Ovary (tissue), 10 donors: ENCODE measurements around the gene UBXN2A. TPM values are rescaled to one million over a fixed set of nuclear protein-coding genes. Genes with fewer than 3 reads are reported as not detected.

Experiments used
- DNase-seq, 5 donors: peaks; one replicate each; pipeline ENCODE4 v3.0.0-alpha.2; 2019 to 2020
- H3K27ac ChIP-seq, 2 donors: fragments of 200-600 bp; one replicate each; pipeline versions ENCODE4 v1.5.1 to v1.8.0; 2019 to 2022
- H3K27me3 ChIP-seq: fragments of 200-600 bp; one replicate; pipeline ENCODE4 v1.8.0; 2022
- H3K36me3 ChIP-seq: fragments of 200-600 bp; sonication (generic); one replicate; pipeline ENCODE4 v1.5.1; 2019
- H3K4me1 ChIP-seq: one replicate; pipeline ENCODE4 v1.8.1; 2013; ENCODE audit warnings: mild to moderate bottlenecking, moderate library complexity; ENCODE audit not compliant: insufficient read depth
- H3K4me3 ChIP-seq: fragments of 200-600 bp; sonication (generic); one replicate; pipeline ENCODE4 v1.5.1; 2017
- H3K9me3 ChIP-seq, 2 donors: fragments of 200-600 bp in 1 of 2; sonication (generic) in 1 of 2; one replicate each; pipeline versions ENCODE4 v1.5.1 to v1.8.1; 2013 to 2019; ENCODE audit warnings: mild to moderate bottlenecking in 1 of 2, moderate library complexity in 1 of 2
- EP300 ChIP-seq: sonication (generic); formaldehyde crosslinking; IDR thresholded peaks from one replicate; pipeline ENCODE4 v1.6.1; 2017; ENCODE audit warnings: antibody characterized with exemption
- POLR2A ChIP-seq: fragments of 450-650 bp; IDR thresholded peaks from one replicate; pipeline ENCODE4 v1.6.1; 2017; ENCODE audit warnings: antibody characterized with exemption, mild to moderate bottlenecking, moderate library complexity
- WGBS, 3 donors: extraction: QIAGEN DNeasy Blood & Tissue Kit in 1 of 3; methylation state at CpG; one replicate each; pipeline versions ENCODE4 v1.1.5 to v1.1.7; 2013 to 2017; 5-methylcytosine and 5-hydroxymethylcytosine counted together
- intact Hi-C, 4 donors: fragments of 100-400 bp; cut with DNase I; formaldehyde crosslinking; loops; one replicate each; pipeline versions ENCODE4 v1.11.0 to v1.15.1; 2022 to 2023
- long read RNA-seq, 3 donors: library from polyadenylated mRNA in 2 of 3; unstranded in 2 of 3; transcript quantifications; one replicate each; pipeline ENCODE4 v2.0.0 and lab custom pipeline, GENCODE V29; 2021 to 2026
- polyA plus RNA-seq, 2 donors: library from polyadenylated mRNA; stranded (reverse); fragments of 200-250 nt in 1 of 2; fragments of 350-450 nt in 1 of 2; fragmentation: Illumina TruSeq in 1 of 2; extraction: RNeasy Lipid Tissue Mini Kit (QIAGEN cat#74804) in 1 of 2; gene quantifications; one replicate each; pipeline ENCODE4 v1.2.3, GENCODE V29; 2013 to 2014
- total RNA-seq, 7 donors: library from RNA; depleted of rRNA in 2 of 7; stranded (reverse); fragments of >200 nt in 2 of 7; fragmentation: NEBNext Ultra II Directional in 3 of 7; extraction: Animal tissue kit (Norgen Biotek cat#: 25700) in 3 of 7; gene quantifications; one replicate each; pipeline versions ENCODE4 v1.1.0 to v1.2.4, GENCODE V29; 2016 to 2023
- TF ChIP-seq, protein P1 (sequence below), 3 donors: fragments of 450-650 bp in 2 of 3; fragments of 200-600 bp in 1 of 3; IDR thresholded peaks; one replicate each; pipeline versions ENCODE4 v1.5.1 to v1.8.0; 2016 to 2022; ENCODE audit warnings: antibody characterized with exemption in 3 of 3, mild to moderate bottlenecking in 1 of 3
- donor health status: DM: no; HTN: no; CAD: no; lungs with moderate emphysema.
- donor health status: DM: no; HTN: no; CAD: no.
- donor health status: Bipolar disorder and iron deficiency.
- donor health status: DM: yes; HTN: yes; CAD: no.
- donor health status: DM: no; HTN: no; CAD: no.
- donor health status: DM: yes; HTN: yes; CAD: no.

UBXN2A gene
- 10 to 100 TPM in 6 of 7 donors, 1 to 10 TPM in 1; 10.0 to 15.8 (median 14.0) TPM for total RNA-seq
- 10 to 100 TPM in 1 of 2 donors, 1 to 10 TPM in 1; 6.0 to 16.3 TPM for polyA plus RNA-seq
- long read RNA-seq, donor 1, full-length matches to known transcripts, result 81 of 107 reads
- long read RNA-seq, donor 1, partial matches to known transcripts, result 2 of 107 reads
- long read RNA-seq, donor 1, other reads (novel, unspliced or antisense), result 24 of 107 reads
- long read RNA-seq, donor 2, full-length matches to known transcripts, result 7 of 7 reads
- long read RNA-seq, donor 2, partial matches to known transcripts, result 0 of 7 reads
- long read RNA-seq, donor 2, other reads (novel, unspliced or antisense), result 0 of 7 reads
- long read RNA-seq, donor 3, full-length matches to known transcripts, result 15 of 25 reads
- long read RNA-seq, donor 3, partial matches to known transcripts, result 0 of 25 reads
- long read RNA-seq, donor 3, other reads (novel, unspliced or antisense), result 10 of 25 reads

GRCh38 chr2:23939987-23940717 lies at the start of gene UBXN2A:
Gene UBXN2A, plus strand, starts transcription at chr2:23940463. Its CDS starts 17,852 bp downstream, at chr2:23958315.
- Histone ChIP-seq H3K9me3 (no peaks in the 10 kb centered on the region), H3K4me3 (peak within 1 kb of the TSS; percentile 89), H3K27ac (peak within 1 kb of the TSS; percentile 74 to 92), H3K27me3 (no peaks in the 10 kb centered on the region), H3K4me1 (peaks cover 4% of the 10 kb centered on the region), H3K36me3 (no peaks in the 10 kb centered on the region)
- intact Hi-C loops, result no loop called here
- WGBS, 3 donors, result 0% methylated on average over 62 to 77 of the region's 77 CpGs
- TF ChIP-seq, protein P1, sequence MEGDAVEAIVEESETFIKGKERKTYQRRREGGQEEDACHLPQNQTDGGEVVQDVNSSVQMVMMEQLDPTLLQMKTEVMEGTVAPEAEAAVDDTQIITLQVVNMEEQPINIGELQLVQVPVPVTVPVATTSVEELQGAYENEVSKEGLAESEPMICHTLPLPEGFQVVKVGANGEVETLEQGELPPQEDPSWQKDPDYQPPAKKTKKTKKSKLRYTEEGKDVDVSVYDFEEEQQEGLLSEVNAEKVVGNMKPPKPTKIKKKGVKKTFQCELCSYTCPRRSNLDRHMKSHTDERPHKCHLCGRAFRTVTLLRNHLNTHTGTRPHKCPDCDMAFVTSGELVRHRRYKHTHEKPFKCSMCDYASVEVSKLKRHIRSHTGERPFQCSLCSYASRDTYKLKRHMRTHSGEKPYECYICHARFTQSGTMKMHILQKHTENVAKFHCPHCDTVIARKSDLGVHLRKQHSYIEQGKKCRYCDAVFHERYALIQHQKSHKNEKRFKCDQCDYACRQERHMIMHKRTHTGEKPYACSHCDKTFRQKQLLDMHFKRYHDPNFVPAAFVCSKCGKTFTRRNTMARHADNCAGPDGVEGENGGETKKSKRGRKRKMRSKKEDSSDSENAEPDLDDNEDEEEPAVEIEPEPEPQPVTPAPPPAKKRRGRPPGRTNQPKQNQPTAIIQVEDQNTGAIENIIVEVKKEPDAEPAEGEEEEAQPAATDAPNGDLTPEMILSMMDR (IDR thresholded peaks at IDR 0.05), result no peak
- TF ChIP-seq POLR2A (peak; percentile 78), EP300 (no peak)
- DNase-seq, result peak; percentile 68 to 89 (median 79)

GRCh38 chr2:23900133-23900532 lies 40.1 kb upstream of the UBXN2A start:
- H3K4me3 ChIP-seq, result no peak overlapping the region
- 95 to 97% (median 97%) methylated on average over 8 of the region's 8 CpGs for WGBS, 3 donors
- H3K36me3 ChIP-seq, result no peaks in the 10 kb centered on the region
- no peaks in the 10 kb centered on the region for H3K4me1 ChIP-seq
- intact Hi-C loops, result no loop called here
- H3K27me3 ChIP-seq, result no peaks in the 10 kb centered on the region
- H3K27ac ChIP-seq, result no peak overlapping the region
- DNase-seq, result no peak
- H3K9me3 ChIP-seq, result no peaks in the 10 kb centered on the region
- TF ChIP-seq POLR2A (no peak), EP300 (no peak)
- TF ChIP-seq, protein P1 (IDR thresholded peaks at IDR 0.05), result no peak

GRCh38 chr2:23900541-23901322 lies 39.5 kb upstream of the UBXN2A start:
- Histone ChIP-seq H3K4me3 (no peak overlapping the region), H3K27ac (no peak overlapping the region), H3K9me3 (no peaks in the 10 kb centered on the region), H3K36me3 (no peaks in the 10 kb centered on the region), H3K27me3 (no peaks in the 10 kb centered on the region), H3K4me1 (no peaks in the 10 kb centered on the region)
- 51 to 66% (median 53%) methylated on average over 9 of the region's 9 CpGs for WGBS, 3 donors
- no peak for TF ChIP-seq POLR2A
- no peak for TF ChIP-seq EP300
- TF ChIP-seq, protein P1 (IDR thresholded peaks at IDR 0.05), result no peak
- intact Hi-C loops, result no loop called here
- DNase-seq, result peak in 2 of 5 donors; percentile 13 to 39
